Measurements from ENCODE around the gene SPTB.

Gene SPTB

DNA sequence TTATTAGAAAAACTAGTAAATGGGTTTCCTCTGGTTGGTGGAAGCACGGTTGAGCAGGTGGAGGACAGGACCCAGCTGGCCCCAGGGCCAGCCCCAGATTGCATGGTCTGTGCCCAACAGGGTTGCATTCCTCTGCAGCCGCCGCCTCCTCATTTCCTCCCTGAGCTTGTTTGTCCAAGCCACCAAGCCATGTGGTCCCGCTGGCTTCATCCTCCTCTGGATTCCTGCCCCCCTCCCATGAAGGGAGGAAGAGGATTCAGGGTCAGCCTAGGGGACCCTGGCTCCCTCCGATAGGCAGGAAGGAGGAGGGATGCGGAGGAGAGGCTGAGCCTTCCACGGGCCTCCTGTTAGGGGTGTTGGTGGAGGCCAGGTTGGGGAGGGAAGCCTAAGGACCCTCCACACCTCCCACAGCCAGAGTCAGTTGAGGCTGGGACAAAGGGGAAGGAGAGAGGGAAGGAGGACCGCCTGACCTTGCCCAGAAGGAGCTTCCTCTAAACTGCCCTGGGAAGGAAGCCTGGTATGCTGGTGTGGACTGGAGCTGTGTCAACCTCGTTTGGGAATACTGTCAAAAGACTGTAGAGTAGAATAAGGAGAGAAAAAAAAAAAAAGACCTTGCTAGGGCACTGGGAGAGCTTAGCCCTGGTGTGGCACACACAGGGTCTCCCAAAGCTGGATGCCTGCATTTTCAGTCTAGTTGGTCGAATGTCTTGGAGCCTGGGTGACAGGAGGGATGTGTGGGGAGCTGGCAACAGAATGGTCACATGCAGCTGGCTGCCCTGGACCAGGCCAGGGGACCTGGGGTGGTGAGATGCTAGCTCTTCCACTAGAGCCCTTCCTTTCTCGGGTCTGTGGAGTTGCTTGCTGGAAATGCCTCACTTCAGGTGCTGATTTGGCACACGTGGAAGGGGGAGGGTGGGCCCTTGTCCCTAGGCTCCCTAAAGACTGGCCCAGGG is 133.1 kb downstream of the SPTB start:
- DNase-seq = no peak

DNA sequence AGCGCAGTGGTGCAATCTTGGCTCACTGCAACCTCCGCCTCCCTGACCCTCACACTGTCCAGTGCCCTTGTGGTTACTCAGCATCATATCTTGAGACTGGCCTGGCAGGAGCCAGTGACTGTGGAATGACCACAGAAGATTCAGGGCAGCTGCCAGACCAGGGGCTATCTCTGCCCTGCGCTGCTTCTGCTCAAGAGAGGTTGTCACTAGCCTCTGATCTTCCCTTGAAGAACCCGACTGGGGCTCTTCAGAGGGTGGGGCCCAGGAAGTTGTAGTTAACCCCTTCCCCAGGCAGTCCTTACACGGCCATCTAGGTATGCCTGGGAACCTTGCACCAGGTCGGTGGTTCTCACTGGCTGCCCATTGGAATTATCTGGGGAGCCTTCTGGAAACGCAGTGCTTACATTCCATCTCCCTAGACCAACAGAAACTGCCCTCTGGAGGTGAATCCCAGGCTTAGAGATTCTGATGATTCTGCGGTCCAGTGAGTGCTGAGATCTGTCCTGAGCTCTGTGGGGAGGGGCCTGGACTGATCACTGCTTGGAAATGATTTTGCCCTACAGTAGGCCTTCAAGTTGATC is 134.1 kb downstream of the SPTB start:
- DNase-seq = no peak

GRCh38 chr14:64743061-64743460 is 136.6 kb downstream of the SPTB start:
- no peak for DNase-seq

GRCh38 chr14:64741961-64742360 is 137.7 kb downstream of the SPTB start:
- no peak for DNase-seq

- no peak for DNase-seq
Observed at GRCh38 chr14:64741200-64741599, 138.5 kb downstream of the SPTB start.

GRCh38 chr14:64738281-64738804 is 141.4 kb downstream of the SPTB start:
- DNase-seq = no peak

DNA sequence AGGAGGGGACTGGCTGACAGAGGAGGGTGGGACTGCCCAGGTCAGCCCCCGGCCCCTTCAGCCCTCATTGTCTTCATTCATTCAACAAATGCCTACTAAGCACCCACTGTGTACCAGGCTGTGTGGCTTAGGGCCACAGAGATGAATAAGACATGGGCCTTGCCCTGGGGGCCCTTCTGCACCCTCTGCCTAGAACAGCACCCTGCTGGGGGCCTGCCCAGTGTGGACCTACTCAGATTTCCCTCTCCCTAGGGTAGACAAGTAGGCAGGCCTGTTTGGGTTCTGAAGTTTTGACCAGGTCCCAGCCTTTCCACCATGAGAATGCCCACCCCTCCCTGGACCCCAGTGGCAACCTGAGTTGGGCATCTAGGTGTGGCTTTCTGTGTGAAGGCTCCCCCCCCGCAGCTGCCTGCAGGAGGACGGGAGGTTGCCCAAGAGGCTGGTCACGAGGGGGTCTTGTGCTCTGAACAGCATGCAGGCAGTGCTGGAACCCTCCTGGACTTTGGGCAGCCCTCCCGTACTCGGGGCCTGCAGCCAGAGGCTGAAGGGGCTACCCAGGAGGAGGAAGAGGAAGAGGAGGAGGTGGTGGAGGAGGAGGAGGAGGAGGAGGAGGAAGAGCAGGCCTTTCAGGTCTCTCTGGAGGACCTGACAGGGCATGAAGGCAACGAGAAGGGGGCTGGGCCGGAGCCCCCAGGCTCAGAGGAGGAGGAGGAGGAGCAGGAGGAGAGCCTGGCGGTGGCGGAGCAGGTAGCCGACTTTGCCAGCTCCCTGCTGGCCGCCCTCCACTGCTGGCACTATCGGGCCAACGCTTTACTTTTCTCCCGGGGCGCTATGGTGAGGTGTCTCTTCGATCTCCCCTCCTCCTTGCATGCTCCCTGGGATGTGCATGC is 142.1 kb downstream of the SPTB start:
- DNase-seq = no peak

DNA sequence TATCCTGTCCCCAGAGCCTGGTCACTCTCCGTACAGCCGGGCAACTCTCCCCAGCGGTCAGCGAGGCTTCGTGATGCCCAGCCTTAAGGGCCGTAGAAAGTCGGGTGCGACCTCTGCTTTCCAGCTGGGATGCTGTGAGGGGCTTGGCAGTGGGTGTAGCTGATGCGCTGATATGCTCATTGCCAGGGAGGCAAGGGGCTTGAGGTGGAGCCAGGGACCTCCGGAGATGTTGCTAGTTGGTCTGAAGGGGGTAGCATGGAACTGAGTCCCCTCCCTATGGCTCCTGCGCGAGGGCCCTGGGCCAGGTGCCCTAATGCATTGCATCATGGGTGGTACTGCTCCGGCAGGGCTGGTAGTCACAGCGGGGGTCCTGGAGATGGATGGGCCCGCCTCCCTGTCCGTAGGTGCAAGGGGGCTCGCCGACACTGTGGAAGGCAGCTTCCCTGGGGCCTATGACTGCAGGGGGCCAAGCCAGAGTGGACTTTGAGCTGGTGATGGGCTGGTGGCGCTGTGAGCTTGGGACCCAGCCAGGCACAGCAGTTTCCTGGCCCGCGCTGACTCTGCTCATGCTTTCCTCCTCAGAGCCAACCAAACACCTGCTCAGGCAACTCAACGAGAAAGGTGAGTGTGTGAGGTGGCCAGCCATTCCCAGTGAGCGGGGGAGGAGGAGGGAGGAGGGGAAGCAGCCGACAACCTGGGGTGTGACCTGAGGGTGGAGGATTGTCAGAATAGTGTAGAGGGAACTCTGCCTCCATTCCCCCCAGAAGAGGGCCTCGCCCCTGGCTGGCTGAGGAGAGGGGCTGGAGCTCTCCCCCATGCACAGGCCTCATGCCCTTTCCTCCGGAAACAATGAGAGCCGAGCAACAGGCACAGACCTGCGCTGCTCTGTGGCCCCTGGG is 143.2 kb downstream of the SPTB start:
- DNase-seq = no peak

- DNase-seq = no peak
Observed at GRCh38 chr14:64734990-64735389, 144.7 kb downstream of the SPTB start.

DNA sequence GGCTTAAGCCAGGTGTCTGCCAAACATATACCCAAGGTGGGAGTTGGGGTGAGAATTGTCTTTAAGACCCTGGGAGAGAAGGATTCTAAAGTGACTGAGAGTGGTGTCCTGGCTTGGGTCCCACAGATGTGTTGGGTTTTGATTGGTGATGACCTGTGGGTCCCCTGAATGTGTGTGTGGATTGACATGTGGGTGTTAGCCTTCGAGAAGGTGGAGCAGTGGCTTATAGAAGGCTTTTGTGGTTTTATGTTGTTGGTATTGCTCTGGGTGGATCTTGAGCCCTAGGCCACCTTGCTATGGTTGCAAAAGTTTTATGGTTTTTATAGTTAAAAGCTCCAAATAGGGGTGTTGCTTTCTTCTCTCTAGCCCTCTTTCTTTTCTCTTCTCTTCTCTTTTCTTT is 145.8 kb downstream of the SPTB start:
- DNase-seq = no peak

- no peak for DNase-seq
Observed at GRCh38 chr14:64733321-64733720, 146.4 kb downstream of the SPTB start.

DNA sequence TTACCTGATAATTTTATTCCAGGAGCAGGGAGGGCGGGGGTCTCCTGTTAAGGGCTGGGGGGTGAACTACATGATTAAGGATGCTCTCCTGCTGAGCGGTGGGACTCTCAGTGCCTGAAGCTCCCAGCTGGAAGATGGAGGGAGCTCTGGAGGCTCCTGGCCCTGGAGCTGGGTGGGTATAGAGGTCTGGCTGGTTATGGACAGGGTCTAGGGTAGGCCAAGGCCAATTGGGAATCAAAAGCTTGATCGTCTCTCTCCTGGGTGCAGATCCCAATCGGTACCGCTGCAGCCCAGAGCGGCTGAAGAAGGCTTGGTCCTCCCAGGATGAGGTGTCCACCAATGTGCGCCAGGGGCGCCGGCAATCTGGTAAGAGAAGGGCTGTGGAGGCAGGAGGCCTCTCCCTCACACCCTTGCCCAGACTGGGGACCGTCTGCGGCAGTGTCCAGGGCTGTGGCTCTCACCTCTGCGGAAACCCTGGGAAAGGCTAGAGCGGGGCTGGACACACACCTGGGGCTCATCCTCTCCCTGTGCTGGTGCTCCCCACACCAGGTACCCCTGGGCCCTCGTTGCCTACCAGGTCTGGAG is 147.1 kb downstream of the SPTB start:
- no peak for DNase-seq

GRCh38 chr14:64732066-64732465 is 147.6 kb downstream of the SPTB start:
- DNase-seq = no peak

- no peak for DNase-seq
Observed at GRCh38 chr14:64731141-64731581, 148.5 kb downstream of the SPTB start.

- DNase-seq = no peak
Observed at GRCh38 chr14:64730681-64731080, 149.0 kb downstream of the SPTB start.

DNA sequence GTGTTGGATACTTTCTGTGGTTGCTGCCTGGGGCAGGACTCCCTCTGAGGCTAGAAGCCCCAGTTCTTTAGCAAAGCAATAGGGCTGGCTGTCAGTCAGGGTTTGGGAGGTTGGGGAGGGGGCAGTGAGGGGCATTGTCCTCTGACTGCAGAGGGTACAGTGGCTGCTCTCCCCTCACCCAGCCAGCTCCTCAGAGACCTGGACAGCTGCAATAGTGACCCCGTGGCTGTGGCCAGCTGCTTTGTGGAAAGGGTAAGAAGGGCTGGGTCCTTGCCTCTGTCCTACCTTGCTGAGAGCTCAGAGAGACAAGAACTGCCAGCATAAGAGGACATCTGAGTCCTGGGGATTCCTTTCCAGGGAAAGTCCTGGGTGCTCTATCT is 149.7 kb downstream of the SPTB start:
- no peak for DNase-seq

GRCh38 chr14:64729386-64730060 is 150.2 kb downstream of the SPTB start:
- no peak for DNase-seq

DNA sequence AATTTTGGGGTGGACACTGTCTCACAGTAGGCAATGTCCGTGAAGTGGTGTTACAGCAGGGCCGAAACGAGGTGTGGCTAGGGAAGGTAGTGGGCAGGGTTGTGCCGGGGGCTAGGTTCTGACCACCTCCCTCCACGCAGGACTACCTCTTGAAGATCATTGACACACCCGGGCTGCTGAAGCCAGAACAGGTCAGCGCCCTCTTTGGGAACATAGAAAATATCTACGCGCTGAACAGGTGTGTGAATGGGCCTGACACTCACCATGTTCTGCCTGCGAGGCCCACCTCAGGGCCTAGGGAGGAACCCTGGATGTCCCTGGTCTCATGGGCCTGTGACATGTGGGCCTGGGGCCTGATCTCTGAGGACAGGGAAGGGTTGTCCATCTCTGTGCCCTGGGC is 150.9 kb downstream of the SPTB start:
- no peak for DNase-seq

- DNase-seq = no peak
Observed at GRCh38 chr14:64728106-64728505, 151.6 kb downstream of the SPTB start.

DNA sequence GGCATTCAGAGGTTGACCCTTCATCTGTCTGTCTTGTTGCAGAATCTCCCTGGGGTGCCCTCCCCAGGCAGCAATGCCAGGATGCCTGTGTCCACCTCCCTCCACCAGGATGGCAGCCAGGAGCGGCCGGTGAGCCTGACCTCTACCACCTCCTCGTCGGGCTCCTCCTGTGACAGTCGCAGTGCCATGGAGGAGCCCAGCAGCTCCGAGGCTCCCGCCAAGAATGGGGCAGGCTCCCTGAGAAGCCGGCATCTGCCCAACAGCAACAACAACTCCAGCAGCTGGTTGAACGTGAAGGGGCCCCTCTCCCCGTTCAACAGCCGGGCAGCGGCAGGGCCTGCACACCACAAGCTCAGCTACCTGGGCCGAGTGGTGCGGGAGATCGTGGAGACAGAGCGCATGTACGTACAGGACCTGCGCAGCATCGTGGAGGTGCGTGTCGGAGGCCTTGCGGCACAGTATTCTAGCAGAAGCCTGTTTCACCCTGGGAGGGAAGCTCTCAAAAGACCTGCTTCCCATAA is 152.1 kb downstream of the SPTB start:
- no peak for DNase-seq

- DNase-seq = no peak
Observed at GRCh38 chr14:64726585-64726890, 153.2 kb downstream of the SPTB start.

All from SIG-M5 (cell line).